HFFc6 (cell line): ENCODE measurements around the gene KHK. TPM values are rescaled to one million over a fixed set of nuclear protein-coding genes. Genes with fewer than 3 reads are reported as not detected.
"Not testable (repeated sequence)": the region's sequence is repeated elsewhere in the genome, so short reads cannot be mapped to it uniquely, and the experiment has no call there.

Experiments used
- DNase-seq: peaks from one replicate; pipeline ENCODE4 v3.0.0-alpha.2; 2018
- H3K27ac Mint-ChIP-seq: 2 replicates; pipeline ENCODE4 v1.8.0; 2020; ENCODE audit warnings: mild to moderate bottlenecking, mixed read lengths
- H3K27me3 Mint-ChIP-seq: 2 replicates; pipeline ENCODE4 v1.8.0; 2021; ENCODE audit warnings: mild to moderate bottlenecking, moderate library complexity, mixed read lengths; ENCODE audit not compliant: insufficient read depth
- H3K36me3 Mint-ChIP-seq: 2 replicates; pipeline ENCODE4 v1.8.0; 2021; ENCODE audit warnings: low read depth, mixed read lengths
- H3K4me1 Mint-ChIP-seq: 2 replicates; pipeline ENCODE4 v1.8.0; 2020; ENCODE audit warnings: low read depth, mixed read lengths
- H3K4me3 Mint-ChIP-seq: 2 replicates; pipeline ENCODE4 v1.8.0; 2020; ENCODE audit warnings: mild to moderate bottlenecking, moderate library complexity, mixed read lengths
- H3K9me3 Mint-ChIP-seq: 2 replicates; pipeline ENCODE4 v1.8.0; 2020; ENCODE audit warnings: mild to moderate bottlenecking, mixed read lengths
- CTCF ChIP-seq: fragments of 200-600 bp; sonication (generic); IDR thresholded peaks from 2 replicates; pipeline ENCODE4 v1.5.0; 2021; ENCODE audit warnings: antibody characterized with exemption, mild to moderate bottlenecking
- total RNA-seq, 6 experiments: library from RNA; stranded (reverse); fragmentation: NEBNext Ultra II Directional; extraction: Animal tissue kit (Norgen Biotek cat#: 25700); gene quantifications; 2 replicates in 1 of 6; 3 replicates in 5 of 6; pipeline ENCODE4 v1.2.3, GENCODE V29; 2021

The KHK gene
- total RNA-seq, 6 experiments from 2014 or later: 1.0 to 1.7 (median 1.6) TPM

DNA sequence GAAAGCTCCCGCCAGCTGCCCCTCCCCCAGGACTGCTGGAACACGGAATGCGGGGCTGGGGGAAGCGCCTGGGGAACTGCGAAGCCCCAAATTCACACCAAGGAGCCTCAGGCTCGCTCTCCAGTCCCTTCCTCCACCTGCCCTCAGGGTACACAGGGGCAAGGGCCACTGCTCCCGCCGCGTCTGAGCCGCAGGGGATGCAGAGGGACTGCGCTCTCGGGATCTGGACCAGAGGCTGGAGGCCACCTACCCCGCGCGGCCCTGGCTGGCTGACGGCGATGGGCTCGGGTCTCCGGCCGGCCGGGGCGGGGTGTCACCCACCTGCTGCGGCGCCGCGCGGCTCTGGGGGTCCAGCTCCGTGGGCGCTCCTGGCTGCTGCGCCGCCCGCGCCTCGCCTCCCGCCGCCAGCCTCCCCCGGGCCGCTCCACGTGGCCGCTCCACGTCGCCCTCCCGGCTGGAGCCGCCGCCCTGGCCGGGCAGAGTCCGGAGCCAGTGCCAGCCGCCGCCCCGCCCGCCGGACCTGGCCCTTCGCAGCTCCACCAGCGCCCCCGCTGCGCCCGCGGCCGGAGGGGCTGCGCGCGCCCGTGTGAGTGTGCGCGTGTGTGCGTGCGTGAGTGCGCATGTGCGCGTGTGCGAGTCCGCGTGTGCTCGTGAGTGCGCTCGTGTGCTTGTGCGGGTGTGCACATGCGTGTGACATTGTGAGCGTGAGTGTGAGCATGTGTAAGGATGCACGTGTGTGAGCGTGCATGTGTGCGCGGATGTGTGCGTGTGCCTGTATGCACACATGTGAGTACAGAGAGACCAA is 32.2 kb downstream of the KHK start, which contains the start of gene CGREF1:
Gene CGREF1 (minus strand): TSS at position 604 of the 805 bp plus-strand sequence. CDS start 14,762 bp downstream, outside the sequence.
- no peaks in the 10 kb centered on the region for H3K36me3 Mint-ChIP-seq
- H3K27me3 Mint-ChIP-seq: peaks cover 62% of the 10 kb centered on the region
- TF ChIP-seq CTCF: no peak
- no peak within 1 kb of the TSS for H3K4me3 Mint-ChIP-seq
- no peak within 1 kb of the TSS for H3K27ac Mint-ChIP-seq
- DNase-seq: no peak
- H3K9me3 Mint-ChIP-seq: no peaks in the 10 kb centered on the region
- no peaks in the 10 kb centered on the region for H3K4me1 Mint-ChIP-seq

GRCh38 chr2:27119330-27119670 is 32.7 kb downstream of the KHK start:
- H3K9me3 Mint-ChIP-seq, DNase-seq, H3K36me3 Mint-ChIP-seq, H3K4me1 Mint-ChIP-seq, H3K27ac Mint-ChIP-seq, H3K4me3 Mint-ChIP-seq: not testable (repeated sequence)
- H3K27me3 Mint-ChIP-seq: peaks cover 63% of the 10 kb centered on the region

DNA sequence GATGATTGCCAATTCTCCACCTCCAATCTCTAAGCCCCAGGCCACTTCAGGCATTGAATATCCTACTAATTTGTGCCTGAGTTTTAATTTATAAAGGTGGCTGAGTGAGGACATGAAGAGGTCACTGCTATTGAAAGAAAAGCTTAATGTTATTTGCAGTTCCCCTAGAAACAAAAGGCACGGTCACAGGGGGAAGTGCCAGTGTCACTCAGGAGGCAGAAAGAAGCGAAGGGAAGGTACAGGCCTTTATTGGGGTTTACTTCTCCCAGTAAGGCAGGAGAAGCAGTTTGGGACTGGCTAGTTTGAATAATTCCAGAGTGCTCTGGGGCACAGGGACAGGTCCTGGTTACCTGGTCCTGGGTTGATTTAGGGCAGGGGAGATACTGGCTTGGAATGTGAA is 35.3 kb downstream of the KHK start:
- DNase-seq: no peak
- Mint-ChIP-seq H3K9me3 (no peaks in the 10 kb centered on the region), H3K27me3 (peaks cover 58% of the 10 kb centered on the region), H3K4me3 (no peak overlapping the region), H3K4me1 (no peaks in the 10 kb centered on the region), H3K27ac (no peak overlapping the region), H3K36me3 (no peaks in the 10 kb centered on the region)
- no peak for TF ChIP-seq CTCF

GRCh38 chr2:27122791-27123190 is 36.2 kb downstream of the KHK start:
- no peak for TF ChIP-seq CTCF
- Mint-ChIP-seq H3K27ac (no peak overlapping the region), H3K9me3 (no peaks in the 10 kb centered on the region), H3K4me1 (no peaks in the 10 kb centered on the region), H3K36me3 (no peaks in the 10 kb centered on the region), H3K27me3 (peaks cover 55% of the 10 kb centered on the region), H3K4me3 (peak overlapping the region; percentile 79; the same call in 1 of the 2 replicates)
- DNase-seq: no peak

DNA sequence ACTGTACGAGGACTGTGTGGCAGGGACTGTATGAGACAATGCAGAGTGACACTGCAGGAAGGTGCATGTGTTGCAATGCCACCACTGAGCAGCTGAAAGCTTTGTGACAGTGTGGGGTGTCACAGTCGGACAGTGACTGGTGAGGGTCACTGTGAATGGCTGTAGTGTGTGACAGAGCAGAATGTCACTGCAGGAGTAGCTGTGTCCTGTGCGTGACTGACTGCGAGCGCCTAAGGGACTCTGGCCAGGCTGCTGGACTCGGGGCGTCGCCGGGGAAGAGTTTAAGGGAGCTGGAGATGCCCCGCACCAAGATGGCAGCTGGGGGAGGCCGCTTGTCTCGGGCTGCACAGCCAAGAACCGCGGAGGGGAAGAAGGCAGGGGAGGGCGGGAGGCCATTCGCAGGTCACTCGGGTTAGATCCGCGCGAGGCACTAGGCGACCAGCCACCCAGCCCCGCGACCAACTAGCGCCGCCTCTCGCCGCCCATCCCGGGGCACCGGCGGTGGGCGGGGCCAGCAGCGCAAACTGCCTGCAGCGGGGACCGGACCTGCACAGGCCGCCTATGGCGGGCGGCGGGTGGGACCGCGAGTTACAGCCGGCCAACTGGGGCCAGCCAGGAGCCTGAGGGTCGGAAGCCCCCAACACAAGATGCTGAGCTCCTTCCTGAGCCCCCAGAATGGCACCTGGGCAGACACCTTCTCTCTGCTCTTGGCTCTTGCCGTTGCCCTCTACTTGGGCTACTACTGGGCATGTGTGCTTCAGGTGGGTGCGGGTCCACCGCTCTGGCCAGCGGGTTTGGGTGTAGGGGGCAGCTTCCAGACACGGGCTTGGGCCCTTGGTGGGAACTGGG is 37.0 kb downstream of the KHK start, which contains the start of gene ABHD1:
Gene ABHD1 (plus strand): TSS at position 514 of the 849 bp plus-strand sequence. CDS start 134 bp downstream, at position 648.
- no peak for TF ChIP-seq CTCF
- Mint-ChIP-seq H3K9me3 (no peaks in the 10 kb centered on the region), H3K4me1 (no peaks in the 10 kb centered on the region), H3K27me3 (peaks cover 50% of the 10 kb centered on the region), H3K4me3 (peak within 1 kb of the TSS; percentile 79), H3K36me3 (no peaks in the 10 kb centered on the region), H3K27ac (no peak within 1 kb of the TSS)
- no peak for DNase-seq

- no peaks in the 10 kb centered on the region for H3K4me1 Mint-ChIP-seq
- H3K27me3 Mint-ChIP-seq: peaks cover 37% of the 10 kb centered on the region
- no peak overlapping the region for H3K27ac Mint-ChIP-seq
- no peak for TF ChIP-seq CTCF
- no peak for DNase-seq
- no peaks in the 10 kb centered on the region for H3K9me3 Mint-ChIP-seq
- H3K36me3 Mint-ChIP-seq: no peaks in the 10 kb centered on the region
- no peak overlapping the region for H3K4me3 Mint-ChIP-seq
Observed at GRCh38 chr2:27125104-27125503, 38.5 kb downstream of the KHK start.
